ENCODE results near the gene ARHGAP6.

DNA sequence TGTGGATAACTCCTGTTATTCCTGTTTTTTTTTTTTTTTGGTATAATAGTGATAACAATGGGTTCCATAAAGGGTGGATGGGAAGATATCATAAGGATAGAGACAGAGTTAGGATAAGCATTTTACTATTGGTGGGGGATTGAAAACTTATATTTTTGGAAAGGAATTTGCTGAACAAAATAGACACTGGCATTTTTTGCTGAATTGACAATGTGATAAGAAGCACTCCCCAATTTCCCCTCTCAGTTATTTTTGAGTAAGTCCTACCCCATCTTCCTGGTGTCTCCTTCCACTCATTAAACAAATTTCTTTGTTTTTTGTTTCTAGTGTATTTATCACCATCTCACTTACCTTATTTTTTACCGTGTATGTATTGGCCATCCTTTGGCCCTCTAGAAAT lies 316.7 kb downstream of the ARHGAP6 start:
- TF ChIP-seq, protein P1, sequence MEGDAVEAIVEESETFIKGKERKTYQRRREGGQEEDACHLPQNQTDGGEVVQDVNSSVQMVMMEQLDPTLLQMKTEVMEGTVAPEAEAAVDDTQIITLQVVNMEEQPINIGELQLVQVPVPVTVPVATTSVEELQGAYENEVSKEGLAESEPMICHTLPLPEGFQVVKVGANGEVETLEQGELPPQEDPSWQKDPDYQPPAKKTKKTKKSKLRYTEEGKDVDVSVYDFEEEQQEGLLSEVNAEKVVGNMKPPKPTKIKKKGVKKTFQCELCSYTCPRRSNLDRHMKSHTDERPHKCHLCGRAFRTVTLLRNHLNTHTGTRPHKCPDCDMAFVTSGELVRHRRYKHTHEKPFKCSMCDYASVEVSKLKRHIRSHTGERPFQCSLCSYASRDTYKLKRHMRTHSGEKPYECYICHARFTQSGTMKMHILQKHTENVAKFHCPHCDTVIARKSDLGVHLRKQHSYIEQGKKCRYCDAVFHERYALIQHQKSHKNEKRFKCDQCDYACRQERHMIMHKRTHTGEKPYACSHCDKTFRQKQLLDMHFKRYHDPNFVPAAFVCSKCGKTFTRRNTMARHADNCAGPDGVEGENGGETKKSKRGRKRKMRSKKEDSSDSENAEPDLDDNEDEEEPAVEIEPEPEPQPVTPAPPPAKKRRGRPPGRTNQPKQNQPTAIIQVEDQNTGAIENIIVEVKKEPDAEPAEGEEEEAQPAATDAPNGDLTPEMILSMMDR (IDR thresholded peaks at IDR 0.05; ENCODE audit: insufficient read depth, low read length) = no peak
- TF ChIP-seq POLR2AphosphoS5 (IDR thresholded peaks at IDR 0.05; ENCODE audit: low read depth) (no peak), SPI1 (IDR thresholded peaks at IDR 0.05; ENCODE audit: borderline replicate concordance, low read depth) (no peak), GABPA (IDR thresholded peaks at IDR 0.05; ENCODE audit: low read depth) (no peak)
- TF ChIP-seq, protein P2, sequence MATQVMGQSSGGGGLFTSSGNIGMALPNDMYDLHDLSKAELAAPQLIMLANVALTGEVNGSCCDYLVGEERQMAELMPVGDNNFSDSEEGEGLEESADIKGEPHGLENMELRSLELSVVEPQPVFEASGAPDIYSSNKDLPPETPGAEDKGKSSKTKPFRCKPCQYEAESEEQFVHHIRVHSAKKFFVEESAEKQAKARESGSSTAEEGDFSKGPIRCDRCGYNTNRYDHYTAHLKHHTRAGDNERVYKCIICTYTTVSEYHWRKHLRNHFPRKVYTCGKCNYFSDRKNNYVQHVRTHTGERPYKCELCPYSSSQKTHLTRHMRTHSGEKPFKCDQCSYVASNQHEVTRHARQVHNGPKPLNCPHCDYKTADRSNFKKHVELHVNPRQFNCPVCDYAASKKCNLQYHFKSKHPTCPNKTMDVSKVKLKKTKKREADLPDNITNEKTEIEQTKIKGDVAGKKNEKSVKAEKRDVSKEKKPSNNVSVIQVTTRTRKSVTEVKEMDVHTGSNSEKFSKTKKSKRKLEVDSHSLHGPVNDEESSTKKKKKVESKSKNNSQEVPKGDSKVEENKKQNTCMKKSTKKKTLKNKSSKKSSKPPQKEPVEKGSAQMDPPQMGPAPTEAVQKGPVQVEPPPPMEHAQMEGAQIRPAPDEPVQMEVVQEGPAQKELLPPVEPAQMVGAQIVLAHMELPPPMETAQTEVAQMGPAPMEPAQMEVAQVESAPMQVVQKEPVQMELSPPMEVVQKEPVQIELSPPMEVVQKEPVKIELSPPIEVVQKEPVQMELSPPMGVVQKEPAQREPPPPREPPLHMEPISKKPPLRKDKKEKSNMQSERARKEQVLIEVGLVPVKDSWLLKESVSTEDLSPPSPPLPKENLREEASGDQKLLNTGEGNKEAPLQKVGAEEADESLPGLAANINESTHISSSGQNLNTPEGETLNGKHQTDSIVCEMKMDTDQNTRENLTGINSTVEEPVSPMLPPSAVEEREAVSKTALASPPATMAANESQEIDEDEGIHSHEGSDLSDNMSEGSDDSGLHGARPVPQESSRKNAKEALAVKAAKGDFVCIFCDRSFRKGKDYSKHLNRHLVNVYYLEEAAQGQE (IDR thresholded peaks at IDR 0.05; ENCODE audit: insufficient replicate concordance, low read depth) = no peak

All from HL-60 (cell line).